ENCODE data around the gene NUCB1.

DNA sequence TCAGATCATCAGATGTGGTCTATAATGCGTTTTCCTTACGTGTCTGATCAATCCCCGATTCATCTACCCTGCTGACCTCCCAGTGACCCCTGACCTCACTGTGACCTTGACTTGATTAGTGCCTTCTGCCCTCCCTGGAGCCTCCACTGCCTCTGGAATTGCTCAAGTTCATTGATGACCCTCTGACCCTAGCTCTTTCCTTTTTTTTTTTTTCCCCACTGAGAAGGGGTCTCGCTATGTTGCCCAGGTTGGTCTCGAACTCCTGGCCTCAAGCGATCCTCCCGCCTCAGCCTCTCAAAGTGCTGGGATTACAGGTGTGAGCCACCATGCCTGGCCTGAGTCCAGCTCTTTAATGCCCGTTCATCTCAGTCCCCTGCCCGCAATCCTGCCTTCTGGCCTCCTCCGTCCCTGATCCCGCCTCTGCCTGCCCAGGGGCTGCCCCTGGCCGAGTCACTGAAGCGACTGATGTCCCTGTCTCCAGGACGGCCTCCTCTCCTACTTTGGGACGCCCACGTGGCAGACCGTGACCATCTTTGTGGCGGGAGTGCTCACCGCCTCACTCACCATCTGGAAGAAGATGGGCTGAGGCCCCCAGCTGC, 61.0 kb downstream of the NUCB1 start:
- TF ChIP-seq, protein P1, sequence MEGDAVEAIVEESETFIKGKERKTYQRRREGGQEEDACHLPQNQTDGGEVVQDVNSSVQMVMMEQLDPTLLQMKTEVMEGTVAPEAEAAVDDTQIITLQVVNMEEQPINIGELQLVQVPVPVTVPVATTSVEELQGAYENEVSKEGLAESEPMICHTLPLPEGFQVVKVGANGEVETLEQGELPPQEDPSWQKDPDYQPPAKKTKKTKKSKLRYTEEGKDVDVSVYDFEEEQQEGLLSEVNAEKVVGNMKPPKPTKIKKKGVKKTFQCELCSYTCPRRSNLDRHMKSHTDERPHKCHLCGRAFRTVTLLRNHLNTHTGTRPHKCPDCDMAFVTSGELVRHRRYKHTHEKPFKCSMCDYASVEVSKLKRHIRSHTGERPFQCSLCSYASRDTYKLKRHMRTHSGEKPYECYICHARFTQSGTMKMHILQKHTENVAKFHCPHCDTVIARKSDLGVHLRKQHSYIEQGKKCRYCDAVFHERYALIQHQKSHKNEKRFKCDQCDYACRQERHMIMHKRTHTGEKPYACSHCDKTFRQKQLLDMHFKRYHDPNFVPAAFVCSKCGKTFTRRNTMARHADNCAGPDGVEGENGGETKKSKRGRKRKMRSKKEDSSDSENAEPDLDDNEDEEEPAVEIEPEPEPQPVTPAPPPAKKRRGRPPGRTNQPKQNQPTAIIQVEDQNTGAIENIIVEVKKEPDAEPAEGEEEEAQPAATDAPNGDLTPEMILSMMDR (IDR thresholded peaks at IDR 0.05; ENCODE audit: low read depth, low read length): no peak
- TF ChIP-seq POLR2A (IDR thresholded peaks at IDR 0.05; ENCODE audit: extremely low read depth, insufficient read length) (no peak), MYC (IDR thresholded peaks at IDR 0.05; ENCODE audit: low read depth, low read length) (no peak)
- TF ChIP-seq, protein P2, sequence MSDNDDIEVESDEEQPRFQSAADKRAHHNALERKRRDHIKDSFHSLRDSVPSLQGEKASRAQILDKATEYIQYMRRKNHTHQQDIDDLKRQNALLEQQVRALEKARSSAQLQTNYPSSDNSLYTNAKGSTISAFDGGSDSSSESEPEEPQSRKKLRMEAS (IDR thresholded peaks at IDR 0.05; ENCODE audit: low read depth, low read length): no peak
